ENCODE data around the gene LRFN5.

- no peak for TF ChIP-seq EZH2phosphoT487 (IDR thresholded peaks at IDR 0.05; ENCODE audit: insufficient read depth, low read depth)
- TF ChIP-seq EZH2 (IDR thresholded peaks at IDR 0.05; ENCODE audit: insufficient read depth, poor library complexity, severe bottlenecking) = no peak
These were observed 233.0 kb downstream of the LRFN5 start for GRCh38 chr14:41839661-41840060.
